IMR-90 (cell line): Measurements from ENCODE around the gene NFATC1.

Experiments
- BHLHE40 ChIP-seq: fragments of 150-350 bp; IDR thresholded peaks from 2 replicates; pipeline ENCODE4 v1.6.1; 2016; ENCODE audit warnings: mild to moderate bottlenecking, low read depth, low read length
- CEBPB ChIP-seq: IDR thresholded peaks from 2 replicates; pipeline ENCODE4 v1.6.1; 2012; ENCODE audit warnings: low read depth, low read length, improper control_type of control experiment
- CTCF ChIP-seq: conservative IDR thresholded peaks from 2 replicates; pipeline ENCODE4 v1.5.1; 2012; ENCODE audit warnings: mild to moderate bottlenecking, low read depth, low read length, improper control_type of control experiment
- ELK1 ChIP-seq: fragments of 150-350 bp; IDR thresholded peaks from 2 replicates; pipeline ENCODE4 v1.6.1; 2016; ENCODE audit warnings: low read depth, mild to moderate bottlenecking, low read length, moderate library complexity, borderline replicate concordance
- MAFK ChIP-seq: IDR thresholded peaks from 2 replicates; pipeline ENCODE4 v1.6.1; 2012; ENCODE audit warnings: low read depth, low read length, improper control_type of control experiment
- MAZ ChIP-seq: IDR thresholded peaks from 2 replicates; pipeline ENCODE4 v1.6.1; 2012; ENCODE audit warnings: low read depth, mild to moderate bottlenecking, low read length, improper control_type of control experiment, moderate library complexity, borderline replicate concordance
- MXI1 ChIP-seq: IDR thresholded peaks from 2 replicates; pipeline ENCODE4 v1.6.1; 2012; ENCODE audit warnings: low read depth, mild to moderate bottlenecking, low read length, moderate library complexity, borderline replicate concordance
- NFE2L2 ChIP-seq: fragments of 150-350 bp; IDR thresholded peaks from 2 replicates; pipeline ENCODE4 v1.6.1; 2016; ENCODE audit warnings: low read depth, mild to moderate bottlenecking, low read length
- POLR2A ChIP-seq: IDR thresholded peaks from 2 replicates; pipeline ENCODE4 v1.6.1; 2012; ENCODE audit warnings: mild to moderate bottlenecking, low read depth, low read length
- RAD21 ChIP-seq: IDR thresholded peaks from 2 replicates; pipeline ENCODE4 v1.6.1; 2012; ENCODE audit warnings: low read length, improper control_type of control experiment
- RFX5 ChIP-seq: IDR thresholded peaks from 2 replicates; pipeline ENCODE4 v1.8.0; 2012; ENCODE audit warnings: low read depth, mild to moderate bottlenecking, low read length, moderate library complexity

GRCh38 chr18:79554945-79555645, 159.4 kb downstream of the NFATC1 start:
- TF ChIP-seq CTCF (no peak), CEBPB (no peak), POLR2A (no peak), MAZ (no peak), MXI1 (no peak), BHLHE40 (no peak), RAD21 (no peak), MAFK (no peak), ELK1 (no peak), NFE2L2 (no peak), RFX5 (no peak)
